B cell (primary cell): ENCODE data around the gene NFASC. TPM values are rescaled to one million over a fixed set of nuclear protein-coding genes. Genes with fewer than 3 reads are reported as not detected.

ENCODE experiments used
- ATAC-seq: fragments of 200-7000 bp; cut with Tn5 transposase; one replicate; pipeline ENCODE4 v1.10.0; 2021; ENCODE audit warnings: low read depth, mild to moderate bottlenecking, moderate number of reproducible peaks, moderate library complexity
- CTCF ChIA-PET: fragments of 350-600 bp; sonication (Branson Sonifier 250); formaldehyde crosslinking; loops from one replicate; lab custom pipeline; 2021; ENCODE audit warnings: antibody characterized with exemption, inconsistent platforms; lab: Charles Lee
- POLR2A ChIA-PET: fragments of 350-600 bp; sonication (Branson Sonifier 250); formaldehyde crosslinking; loops from one replicate; lab custom pipeline; 2021; ENCODE audit warnings: antibody characterized with exemption; lab: Charles Lee
- DNase-seq: peaks from one replicate; pipeline ENCODE4 v3.0.0; 2013
- H2AFZ ChIP-seq: 2 replicates; pipeline ENCODE4 v1.6.1; 2012; ENCODE audit warnings: mild to moderate bottlenecking, low read depth, low read length; ENCODE audit not compliant: insufficient read depth, poor library complexity, severe bottlenecking
- H3K27ac ChIP-seq, 2 donors: 1 replicate in 1 of 2; 2 replicates in 1 of 2; pipeline ENCODE4 v1.5.1; 2012 to 2013; ENCODE audit warnings: low read length in 2 of 2, mild to moderate bottlenecking in 2 of 2, moderate library complexity in 1 of 2
- H3K27me3 ChIP-seq, 4 experiments: fragments of 200-600 bp in 1 of 4; sonication (generic) in 1 of 4; replicated peaks in 1 of 4; 1 replicate in 2 of 4; 2 replicates in 2 of 4; pipeline versions ENCODE4 v1.6.1 to v1.7.0; 2013 to 2016; ENCODE audit warnings: low read length in 3 of 4, mild to moderate bottlenecking in 2 of 4, mixed read lengths in 1 of 4, moderate library complexity in 1 of 4; ENCODE audit not compliant: insufficient read depth in 4 of 4, control insufficient read depth in 3 of 4; ENCODE audit errors: control extremely low read depth in 1 of 4
- H3K36me3 ChIP-seq, 2 experiments: replicated peaks in 1 of 2; 1 replicate in 1 of 2; 2 replicates in 1 of 2; pipeline versions ENCODE4 v1.6.1 to v1.7.1; 2013; ENCODE audit warnings: low read length in 1 of 2; ENCODE audit not compliant: insufficient read depth in 2 of 2, control insufficient read depth in 1 of 2; ENCODE audit errors: control extremely low read depth in 1 of 2, extremely low read depth in 1 of 2
- H3K4me1 ChIP-seq, 2 donors: fragments of 200-600 bp in 1 of 2; sonication (generic) in 1 of 2; 1 replicate in 1 of 2; 2 replicates in 1 of 2; pipeline versions ENCODE4 v1.5.1 to v1.6.1; 2013 to 2017; ENCODE audit warnings: low read length in 2 of 2; ENCODE audit not compliant: control insufficient read depth in 2 of 2, insufficient read depth in 2 of 2
- H3K4me2 ChIP-seq: replicated peaks from 2 replicates; pipeline ENCODE3; 2012; ENCODE audit warnings: mild to moderate bottlenecking, low read depth, low read length; ENCODE audit not compliant: poor library complexity, severe bottlenecking
- H3K4me3 ChIP-seq, 5 experiments: fragments of 200-600 bp in 1 of 5; sonication (generic) in 1 of 5; 1 replicate in 3 of 5; 2 replicates in 2 of 5; pipeline versions ENCODE4 v1.5.1 to v1.7.0; 2011 to 2016; ENCODE audit warnings: low read length in 4 of 5, mild to moderate bottlenecking in 4 of 5, low read depth in 2 of 5, control low read depth in 1 of 5, moderate library complexity in 1 of 5; ENCODE audit not compliant: insufficient read depth in 1 of 5; ENCODE audit errors: control extremely low read depth in 1 of 5, extremely low read depth in 1 of 5
- H3K79me2 ChIP-seq: fragments of 200-600 bp; sonication (generic); one replicate; pipeline ENCODE4 v1.6.0; 2016; ENCODE audit warnings: low read length; ENCODE audit not compliant: control insufficient read depth, insufficient read depth
- H3K9ac ChIP-seq: fragments of 200-600 bp; sonication (generic); 2 replicates; pipeline ENCODE4 v1.6.1; 2017; ENCODE audit warnings: mild to moderate bottlenecking, low read length, moderate library complexity
- H3K9me3 ChIP-seq, 3 donors: one replicate each; pipeline versions ENCODE4 v1.6.1 to v1.7.1; 2013; ENCODE audit warnings: low read length in 2 of 3; ENCODE audit not compliant: control insufficient read depth in 2 of 3, insufficient read depth in 1 of 3; ENCODE audit errors: control extremely low read depth in 1 of 3
- H4K20me1 ChIP-seq: 2 replicates; pipeline ENCODE4 v1.6.0; 2012; ENCODE audit warnings: mild to moderate bottlenecking, low read length; ENCODE audit not compliant: insufficient read depth, control insufficient read depth, poor library complexity, severe bottlenecking
- H3K27ac Mint-ChIP-seq: one replicate; pipeline ENCODE4 v1.8.0; 2021; ENCODE audit warnings: mixed read lengths
- H3K27me3 Mint-ChIP-seq: one replicate; pipeline ENCODE4 v1.8.0; 2021; ENCODE audit warnings: mixed read lengths
- H3K4me1 Mint-ChIP-seq: one replicate; pipeline ENCODE4 v1.8.0; 2021; ENCODE audit warnings: mixed read lengths
- H3K4me3 Mint-ChIP-seq: one replicate; pipeline ENCODE4 v1.8.0; 2021; ENCODE audit warnings: mixed read lengths
- H3K9me3 Mint-ChIP-seq: one replicate; pipeline ENCODE4 v1.8.0; 2022; ENCODE audit warnings: mixed read lengths; ENCODE audit not compliant: insufficient read depth
- CTCF ChIP-seq: fragments of 200-600 bp; IDR thresholded peaks from one replicate; pipeline ENCODE4 v1.8.0; 2022; ENCODE audit warnings: antibody characterized with exemption, mild to moderate bottlenecking
- EZH2 ChIP-seq: IDR thresholded peaks from 2 replicates; pipeline ENCODE4 v1.6.1; 2012; ENCODE audit warnings: borderline replicate concordance, low read depth, mild to moderate bottlenecking, moderate library complexity, low read length; ENCODE audit not compliant: insufficient read depth, poor library complexity, severe bottlenecking
- WGBS: methylation state at CpG from one replicate; pipeline ENCODE4 v1.1.5; 2013; ENCODE audit warnings: missing lambda C conversion rate; ENCODE audit not compliant: insufficient coverage; 5-methylcytosine and 5-hydroxymethylcytosine counted together
- intact Hi-C: fragments of 100-400 bp; cut with micrococcal nuclease; formaldehyde crosslinking; loops from one replicate; pipeline ENCODE4 v1.10.0; 2022
- polyA plus RNA-seq: library from polyadenylated mRNA; depleted of rRNA; stranded (reverse); fragments of >200 nt; gene quantifications from 2 replicates; pipeline ENCODE4 v1.2.3, GENCODE V29; 2012
- total RNA-seq, 2 donors: library from RNA; stranded (reverse); fragments of 120-200 nt in 1 of 2; gene quantifications; 1 replicate in 1 of 2; 2 replicates in 1 of 2; pipeline versions ENCODE4 v1.2.3 to v1.2.4, GENCODE V29; 2013 to 2022

The NFASC gene
- total and polyA plus RNA-seq, 2 donors (not counting 1 experiment from before 2014, with no cell fraction given), result 0.06 to 0.39 TPM

- no peak overlapping the region for H3K4me2 ChIP-seq
- H4K20me1 ChIP-seq, result no peaks in the 10 kb centered on the region
- no peak overlapping the region for H3K9ac ChIP-seq
- H3K4me1 ChIP-seq, result peaks cover 15 to 21% of the 10 kb centered on the region in 2 donors
- WGBS, result 100% methylated on average over 1 of the region's 3 CpGs
- peaks cover 5% of the 10 kb centered on the region for H3K27me3 Mint-ChIP-seq
- no peak for DNase-seq
- TF ChIP-seq CTCF (no peak), EZH2 (no peak)
- no peak overlapping the region for H2AFZ ChIP-seq
- H3K4me3 Mint-ChIP-seq, result no peak overlapping the region
- H3K79me2 ChIP-seq, result no peaks in the 10 kb centered on the region
- no peak overlapping the region for H3K27ac Mint-ChIP-seq
- CTCF ChIA-PET, result interaction anchor here (0.7 to 9.5 kb wide), 15 partner anchors 9 to 266 kb away, joined by 3 to 69 read pairs (median 4); partner anchors contain the start of gene RBBP5
- H3K9me3 ChIP-seq, result no peaks in the 10 kb centered on the region
- H3K9me3 Mint-ChIP-seq, result no peaks in the 10 kb centered on the region
- intact Hi-C loops, result no loop called here
- no peak overlapping the region for H3K4me3 ChIP-seq
- ATAC-seq, result no peak
- peaks cover 0 to 2% (median 0%) of the 10 kb centered on the region in 4 experiments for H3K27me3 ChIP-seq
- no peak overlapping the region for H3K27ac ChIP-seq
- POLR2A ChIA-PET, result no interaction called here
- no peaks in the 10 kb centered on the region for H3K36me3 ChIP-seq
- H3K4me1 Mint-ChIP-seq, result peaks cover 22% of the 10 kb centered on the region
These were observed 119.5 kb downstream of the NFASC start for GRCh38 chr1:204990059-204990664.

GRCh38 chr1:204990721-204991341 is 120.2 kb downstream of the NFASC start:
- CTCF ChIA-PET, result interaction anchor here (1.1 to 9.5 kb wide), 4 partner anchors 9 to 265 kb away, joined by 3 to 69 read pairs (median 30); no protein-coding TSS in a partner anchor
- no peak for DNase-seq

More at GRCh38 chr1:204990721-204991341, 120.2 kb downstream of the NFASC start:
- Histone ChIP-seq H2AFZ (no peak overlapping the region), H4K20me1 (no peaks in the 10 kb centered on the region), H3K9ac (no peak overlapping the region), H3K9me3 (no peaks in the 10 kb centered on the region), H3K4me2 (no peak overlapping the region), H3K36me3 (no peaks in the 10 kb centered on the region), H3K27ac (no peak overlapping the region), H3K4me1 (peaks cover 15 to 21% of the 10 kb centered on the region in 2 donors), H3K4me3 (no peak overlapping the region), H3K27me3 (peaks cover 0 to 2% (median 0%) of the 10 kb centered on the region in 4 experiments), H3K79me2 (no peaks in the 10 kb centered on the region)
- POLR2A ChIA-PET, result no interaction called here
- Mint-ChIP-seq H3K4me3 (no peak overlapping the region), H3K27me3 (peaks cover 5% of the 10 kb centered on the region), H3K9me3 (no peaks in the 10 kb centered on the region), H3K27ac (no peak overlapping the region), H3K4me1 (peaks cover 22% of the 10 kb centered on the region)
- no peak for ATAC-seq
- intact Hi-C loops, result no loop called here
- no peak for TF ChIP-seq CTCF
- no peak for TF ChIP-seq EZH2
- 95% methylated on average over 11 of the region's 11 CpGs for WGBS
